ENCODE measurements around the gene DOCK1. TPM values are rescaled to one million over a fixed set of nuclear protein-coding genes. Genes with fewer than 3 reads are reported as not detected.

Gene DOCK1
- total RNA-seq, 2 donors from 2014 or later, result 72.4 to 89.3 TPM

DNA sequence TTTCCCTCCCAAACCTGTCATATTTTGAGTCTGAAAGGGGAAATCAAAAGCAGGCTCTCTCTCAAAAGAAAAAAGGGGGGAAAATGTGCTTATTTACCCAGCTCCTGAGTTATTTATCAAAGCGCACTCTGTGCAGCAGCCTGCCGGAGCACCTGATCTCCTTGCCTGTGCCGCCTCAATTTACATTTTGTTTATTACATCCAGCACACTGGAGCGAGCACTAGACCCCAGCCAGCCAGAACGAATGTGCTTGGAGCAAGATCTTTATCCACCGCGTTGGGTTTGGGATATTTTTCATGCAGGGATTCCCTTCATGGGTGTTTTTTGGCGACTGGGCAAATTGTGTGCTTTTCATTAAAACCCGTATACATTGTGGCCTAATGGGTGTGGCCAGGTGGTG is 453.1 kb downstream of the DOCK1 start:
- no peak overlapping the region for H3K4me3 ChIP-seq (ENCODE audit: low read length)
- 88 to 92% methylated on average over 9 of the region's 9 CpGs for WGBS, 2 experiments (ENCODE audit: insufficient coverage in 1 of 2, insufficient read length in 1 of 2)
- Mint-ChIP-seq H3K9me3 (no peaks in the 10 kb centered on the region), H3K27ac (no peak overlapping the region), H3K36me3 (ENCODE audit: low read depth) (peaks cover 37% of the 10 kb centered on the region), H3K4me3 (no peak overlapping the region), H3K27me3 (ENCODE audit: insufficient read depth) (no peaks in the 10 kb centered on the region), H3K4me1 (no peaks in the 10 kb centered on the region)
- H3K9me3 ChIP-seq (ENCODE audit: control insufficient read depth, low read length), result no peaks in the 10 kb centered on the region
- H3K9ac ChIP-seq (ENCODE audit: extremely low read depth, low read length, poor library complexity, severe bottlenecking), result no peak overlapping the region
- H3K36me3 ChIP-seq (ENCODE audit: control insufficient read depth, insufficient read depth, low read length), result peaks cover 5% of the 10 kb centered on the region
- DNase-seq, result no peak
- no peaks in the 10 kb centered on the region for H3K4me1 ChIP-seq (ENCODE audit: control insufficient read depth, insufficient read depth, low read length)
- H3K27me3 ChIP-seq (ENCODE audit: control insufficient read depth, insufficient read depth, low read length, poor library complexity, severe bottlenecking), result no peaks in the 10 kb centered on the region
- no peak overlapping the region for H3K27ac ChIP-seq (ENCODE audit: low read depth, low read length)
- TF ChIP-seq, protein P1, sequence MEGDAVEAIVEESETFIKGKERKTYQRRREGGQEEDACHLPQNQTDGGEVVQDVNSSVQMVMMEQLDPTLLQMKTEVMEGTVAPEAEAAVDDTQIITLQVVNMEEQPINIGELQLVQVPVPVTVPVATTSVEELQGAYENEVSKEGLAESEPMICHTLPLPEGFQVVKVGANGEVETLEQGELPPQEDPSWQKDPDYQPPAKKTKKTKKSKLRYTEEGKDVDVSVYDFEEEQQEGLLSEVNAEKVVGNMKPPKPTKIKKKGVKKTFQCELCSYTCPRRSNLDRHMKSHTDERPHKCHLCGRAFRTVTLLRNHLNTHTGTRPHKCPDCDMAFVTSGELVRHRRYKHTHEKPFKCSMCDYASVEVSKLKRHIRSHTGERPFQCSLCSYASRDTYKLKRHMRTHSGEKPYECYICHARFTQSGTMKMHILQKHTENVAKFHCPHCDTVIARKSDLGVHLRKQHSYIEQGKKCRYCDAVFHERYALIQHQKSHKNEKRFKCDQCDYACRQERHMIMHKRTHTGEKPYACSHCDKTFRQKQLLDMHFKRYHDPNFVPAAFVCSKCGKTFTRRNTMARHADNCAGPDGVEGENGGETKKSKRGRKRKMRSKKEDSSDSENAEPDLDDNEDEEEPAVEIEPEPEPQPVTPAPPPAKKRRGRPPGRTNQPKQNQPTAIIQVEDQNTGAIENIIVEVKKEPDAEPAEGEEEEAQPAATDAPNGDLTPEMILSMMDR (conservative IDR thresholded peaks at IDR 0.05), result no peak

DNA sequence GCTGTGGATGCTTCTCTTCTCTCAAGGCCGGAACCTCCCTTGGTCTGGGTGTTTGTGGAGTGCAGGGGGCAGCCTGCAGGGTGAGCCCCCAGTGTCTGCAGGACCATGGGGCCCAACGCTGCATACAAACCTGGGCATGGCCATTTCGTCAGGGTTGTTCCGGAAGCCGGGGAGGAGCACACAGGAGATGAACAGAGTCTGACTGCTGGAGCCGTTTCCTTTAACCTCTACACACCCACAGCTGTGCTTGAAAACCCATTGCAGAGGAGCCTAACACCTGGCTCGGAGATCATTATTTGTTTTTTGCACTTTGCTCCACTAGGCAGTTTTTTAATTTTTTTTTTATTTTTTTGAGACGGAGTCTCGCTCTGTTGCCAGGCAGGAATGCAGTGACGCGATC is 458.8 kb downstream of the DOCK1 start:
- no peak overlapping the region for H3K4me3 Mint-ChIP-seq
- TF ChIP-seq, protein P1 (conservative IDR thresholded peaks at IDR 0.05), result no peak
- H3K4me1 Mint-ChIP-seq, result no peaks in the 10 kb centered on the region
- Histone ChIP-seq H3K36me3 (ENCODE audit: control insufficient read depth, insufficient read depth, low read length) (no peaks in the 10 kb centered on the region), H3K9me3 (ENCODE audit: control insufficient read depth, low read length) (no peaks in the 10 kb centered on the region), H3K4me3 (ENCODE audit: low read length) (no peak overlapping the region), H3K4me1 (ENCODE audit: control insufficient read depth, insufficient read depth, low read length) (no peaks in the 10 kb centered on the region), H3K27ac (ENCODE audit: low read depth, low read length) (no peak overlapping the region), H3K9ac (ENCODE audit: extremely low read depth, low read length, poor library complexity, severe bottlenecking) (no peak overlapping the region), H3K27me3 (ENCODE audit: control insufficient read depth, insufficient read depth, low read length, poor library complexity, severe bottlenecking) (no peaks in the 10 kb centered on the region)
- H3K27ac Mint-ChIP-seq, result no peak overlapping the region
- no peak for DNase-seq
- H3K9me3 Mint-ChIP-seq, result no peaks in the 10 kb centered on the region
- WGBS, 2 experiments (ENCODE audit: insufficient coverage in 1 of 2, insufficient read length in 1 of 2), result 93 to 94% methylated on average over 9 to 11 of the region's 11 CpGs
- H3K27me3 Mint-ChIP-seq (ENCODE audit: insufficient read depth), result no peaks in the 10 kb centered on the region
- H3K36me3 Mint-ChIP-seq (ENCODE audit: low read depth), result peaks cover 37% of the 10 kb centered on the region

DNA sequence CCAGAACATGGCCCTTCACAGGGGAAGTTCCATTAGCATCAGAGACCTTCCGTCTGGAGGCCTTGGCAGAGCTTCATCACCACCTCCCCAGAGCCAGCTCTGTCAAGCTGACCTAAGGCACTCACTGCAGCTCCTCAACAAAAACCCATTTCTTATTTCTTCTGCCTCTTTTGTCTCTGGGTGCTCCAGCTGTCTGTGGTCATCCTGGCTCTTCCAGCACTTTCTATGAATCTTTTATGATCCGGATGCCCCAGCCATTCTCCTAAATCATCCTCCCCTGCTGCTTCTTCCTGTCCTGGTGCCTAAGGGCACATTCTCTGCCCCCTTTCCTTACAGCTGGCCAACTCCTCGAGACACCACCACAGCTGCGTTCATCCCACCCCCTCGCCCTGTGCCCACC is 462.9 kb downstream of the DOCK1 start:
- Mint-ChIP-seq H3K27me3 (ENCODE audit: insufficient read depth) (no peaks in the 10 kb centered on the region), H3K4me1 (no peaks in the 10 kb centered on the region), H3K9me3 (no peaks in the 10 kb centered on the region), H3K36me3 (ENCODE audit: low read depth) (peaks cover 14% of the 10 kb centered on the region), H3K4me3 (no peak overlapping the region), H3K27ac (no peak overlapping the region)
- Histone ChIP-seq H3K27me3 (ENCODE audit: control insufficient read depth, insufficient read depth, low read length, poor library complexity, severe bottlenecking) (no peaks in the 10 kb centered on the region), H3K36me3 (ENCODE audit: control insufficient read depth, insufficient read depth, low read length) (no peaks in the 10 kb centered on the region), H3K4me1 (ENCODE audit: control insufficient read depth, insufficient read depth, low read length) (no peaks in the 10 kb centered on the region), H3K27ac (ENCODE audit: low read depth, low read length) (no peak overlapping the region), H3K9me3 (ENCODE audit: control insufficient read depth, low read length) (no peaks in the 10 kb centered on the region), H3K9ac (ENCODE audit: extremely low read depth, low read length, poor library complexity, severe bottlenecking) (no peak overlapping the region), H3K4me3 (ENCODE audit: low read length) (no peak overlapping the region)
- TF ChIP-seq, protein P1 (conservative IDR thresholded peaks at IDR 0.05), result no peak
- DNase-seq, result no peak
- 89 to 93% methylated on average over 4 to 5 of the region's 5 CpGs for WGBS, 2 experiments (ENCODE audit: insufficient coverage in 1 of 2, insufficient read length in 1 of 2)

All from endodermal cell (in vitro differentiated cells).